Suprapubic skin (tissue), 4 donors: ENCODE results near the gene SAMD4A. TPM values are rescaled to one million over a fixed set of nuclear protein-coding genes. Genes with fewer than 3 reads are reported as not detected.

Experiments used
- DNase-seq, 2 donors: peaks; one replicate each; pipeline ENCODE4 v3.0.0-alpha.2; 2019; ENCODE audit warnings: low spot score in 2 of 2
- H3K27ac ChIP-seq: fragments of 200-600 bp; sonication (generic); one replicate; pipeline ENCODE4 v1.5.1; 2019
- H3K27me3 ChIP-seq: fragments of 200-600 bp; sonication (generic); one replicate; pipeline ENCODE4 v1.5.1; 2019
- H3K36me3 ChIP-seq: fragments of 200-600 bp; sonication (generic); one replicate; pipeline ENCODE4 v1.5.1; 2019
- H3K4me1 ChIP-seq: fragments of 200-600 bp; sonication (generic); one replicate; pipeline ENCODE4 v1.5.1; 2019
- H3K4me3 ChIP-seq: fragments of 200-600 bp; sonication (generic); one replicate; pipeline ENCODE4 v1.5.1; 2019; ENCODE audit warnings: mild to moderate bottlenecking
- H3K9me3 ChIP-seq: fragments of 200-600 bp; sonication (generic); one replicate; pipeline ENCODE4 v1.5.1; 2019
- CTCF ChIP-seq, 2 donors: fragments of 200-600 bp in 1 of 2; fragments of 450-650 bp in 1 of 2; sonication (generic) in 1 of 2; IDR thresholded peaks; one replicate each; pipeline ENCODE4 v1.5.1; 2016 to 2019; ENCODE audit warnings: antibody characterized with exemption in 2 of 2, mild to moderate bottlenecking in 1 of 2, moderate library complexity in 1 of 2
- EP300 ChIP-seq: sonication (generic); formaldehyde crosslinking; IDR thresholded peaks from one replicate; pipeline ENCODE4 v1.6.1; 2017; ENCODE audit warnings: antibody characterized with exemption
- POLR2A ChIP-seq, 2 donors: fragments of 450-650 bp; IDR thresholded peaks; one replicate each; pipeline ENCODE4 v1.6.1; 2017; ENCODE audit warnings: antibody characterized with exemption in 2 of 2, mild to moderate bottlenecking in 2 of 2, moderate library complexity in 2 of 2
- POLR2AphosphoS5 ChIP-seq, 3 donors: sonication (generic); formaldehyde crosslinking; IDR thresholded peaks; one replicate each; pipeline ENCODE4 v1.6.1; 2017; ENCODE audit warnings: antibody characterized with exemption in 3 of 3
- WGBS: methylation state at CpG from one replicate; pipeline ENCODE4 v1.1.5; 2018; 5-methylcytosine and 5-hydroxymethylcytosine counted together
- total RNA-seq, 4 donors: library from RNA; depleted of rRNA; stranded (reverse); fragments of >200 nt; gene quantifications; one replicate each; pipeline ENCODE4 v1.1.0, GENCODE V29; 2016

Gene SAMD4A
- total RNA-seq, 4 donors from 2014 or later: 7.7 to 26.6 (median 9.7) TPM

- Histone ChIP-seq H3K36me3 (peaks cover 39% of the 10 kb centered on the region), H3K27ac (no peak overlapping the region), H3K9me3 (no peaks in the 10 kb centered on the region), H3K4me1 (no peaks in the 10 kb centered on the region), H3K27me3 (no peaks in the 10 kb centered on the region), H3K4me3 (no peak overlapping the region)
- TF ChIP-seq POLR2A (IDR thresholded peaks at IDR 0.05) (no peak), CTCF (IDR thresholded peaks at IDR 0.05) (no peak), POLR2AphosphoS5 (IDR thresholded peaks at IDR 0.05) (no peak), EP300 (no peak)
- DNase-seq: no peak
- WGBS: 91% methylated on average over 17 of the region's 17 CpGs
Measured at GRCh38 chr14:54788701-54789100, 221.8 kb downstream of the SAMD4A start.

GRCh38 chr14:54789166-54789565 lies 222.2 kb downstream of the SAMD4A start:
- Histone ChIP-seq H3K27ac (no peak overlapping the region), H3K9me3 (no peaks in the 10 kb centered on the region), H3K36me3 (peaks cover 38% of the 10 kb centered on the region), H3K4me3 (no peak overlapping the region), H3K27me3 (no peaks in the 10 kb centered on the region), H3K4me1 (no peaks in the 10 kb centered on the region)
- no peak for DNase-seq
- TF ChIP-seq CTCF (IDR thresholded peaks at IDR 0.05) (no peak), POLR2A (IDR thresholded peaks at IDR 0.05) (no peak), EP300 (no peak), POLR2AphosphoS5 (IDR thresholded peaks at IDR 0.05) (no peak)
- 93% methylated on average over 5 of the region's 5 CpGs for WGBS

- Histone ChIP-seq H3K27me3 (no peaks in the 10 kb centered on the region), H3K4me3 (no peak overlapping the region), H3K27ac (no peak overlapping the region), H3K36me3 (peaks cover 30% of the 10 kb centered on the region), H3K9me3 (no peaks in the 10 kb centered on the region), H3K4me1 (no peaks in the 10 kb centered on the region)
- WGBS: 95% methylated on average over 12 of the region's 12 CpGs
- no peak for TF ChIP-seq POLR2AphosphoS5 (IDR thresholded peaks at IDR 0.05)
- no peak for TF ChIP-seq CTCF (IDR thresholded peaks at IDR 0.05)
- TF ChIP-seq EP300: no peak
- no peak for TF ChIP-seq POLR2A (IDR thresholded peaks at IDR 0.05)
- DNase-seq: no peak
Measured at GRCh38 chr14:54789781-54790480, 223.0 kb downstream of the SAMD4A start.

GRCh38 chr14:54791001-54791400 lies 224.1 kb downstream of the SAMD4A start:
- no peak for DNase-seq
- Histone ChIP-seq H3K4me3 (no peak overlapping the region), H3K4me1 (no peaks in the 10 kb centered on the region), H3K36me3 (peaks cover 23% of the 10 kb centered on the region), H3K27ac (no peak overlapping the region), H3K27me3 (no peaks in the 10 kb centered on the region), H3K9me3 (no peaks in the 10 kb centered on the region)
- TF ChIP-seq POLR2A (IDR thresholded peaks at IDR 0.05): no peak
- WGBS: 74% methylated on average over 4 of the region's 4 CpGs

GRCh38 chr14:54792288-54792687 lies 225.4 kb downstream of the SAMD4A start:
- Histone ChIP-seq H3K27ac (no peak overlapping the region), H3K36me3 (peaks cover 21% of the 10 kb centered on the region), H3K27me3 (no peaks in the 10 kb centered on the region), H3K9me3 (no peaks in the 10 kb centered on the region), H3K4me3 (no peak overlapping the region), H3K4me1 (no peaks in the 10 kb centered on the region)
- no peak for DNase-seq
- 85% methylated on average over 6 of the region's 6 CpGs for WGBS
- no peak for TF ChIP-seq EP300
- no peak for TF ChIP-seq POLR2AphosphoS5 (IDR thresholded peaks at IDR 0.05)
- TF ChIP-seq POLR2A (IDR thresholded peaks at IDR 0.05): no peak
- no peak for TF ChIP-seq CTCF (IDR thresholded peaks at IDR 0.05)

GRCh38 chr14:54794159-54794558 lies 227.2 kb downstream of the SAMD4A start:
- no peaks in the 10 kb centered on the region for H3K9me3 ChIP-seq
- DNase-seq: no peak

More at GRCh38 chr14:54794159-54794558, 227.2 kb downstream of the SAMD4A start:
- no peaks in the 10 kb centered on the region for H3K27me3 ChIP-seq
- no peak overlapping the region for H3K27ac ChIP-seq
- H3K4me1 ChIP-seq: no peaks in the 10 kb centered on the region
- TF ChIP-seq EP300 (no peak), POLR2A (IDR thresholded peaks at IDR 0.05) (no peak), POLR2AphosphoS5 (IDR thresholded peaks at IDR 0.05) (no peak), CTCF (IDR thresholded peaks at IDR 0.05) (no peak)
- H3K4me3 ChIP-seq: no peak overlapping the region
- H3K36me3 ChIP-seq: peaks cover 11% of the 10 kb centered on the region
- 48% methylated on average over 1 of the region's 1 CpG for WGBS
